ENCODE measurements around the gene SORCS1.

SORCS1 gene

DNA sequence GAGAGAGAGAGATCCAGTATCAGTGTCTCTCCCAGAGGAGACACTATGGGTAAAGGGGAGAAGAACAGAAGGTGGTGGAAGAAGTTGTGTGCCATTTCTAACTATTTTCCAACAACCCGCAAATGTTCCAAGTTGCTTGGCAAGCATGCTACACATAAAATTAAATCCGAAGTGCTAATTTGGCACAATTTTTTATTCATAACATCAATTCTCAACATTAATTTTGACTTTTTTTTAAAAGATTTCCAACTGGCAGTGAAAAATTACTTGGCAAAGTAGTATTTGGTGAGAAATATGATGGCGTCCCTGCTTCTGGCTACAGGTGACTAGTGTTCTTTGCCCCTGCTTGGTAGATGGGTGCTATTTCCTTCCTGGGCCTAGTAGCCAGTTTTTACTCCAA lies 622.0 kb downstream of the SORCS1 start:
- Histone ChIP-seq H3K9me3 (ENCODE audit: control insufficient read depth, insufficient read depth, low read length) (no peaks in the 10 kb centered on the region; the same call in 1 of the 2 replicates), H3K4me1 (ENCODE audit: insufficient read depth, low read length) (peaks cover 12% of the 10 kb centered on the region), H3K9ac (ENCODE audit: low read depth, low read length) (no peak overlapping the region), H3K36me3 (ENCODE audit: insufficient read depth, low read length) (no peaks in the 10 kb centered on the region)

DNA sequence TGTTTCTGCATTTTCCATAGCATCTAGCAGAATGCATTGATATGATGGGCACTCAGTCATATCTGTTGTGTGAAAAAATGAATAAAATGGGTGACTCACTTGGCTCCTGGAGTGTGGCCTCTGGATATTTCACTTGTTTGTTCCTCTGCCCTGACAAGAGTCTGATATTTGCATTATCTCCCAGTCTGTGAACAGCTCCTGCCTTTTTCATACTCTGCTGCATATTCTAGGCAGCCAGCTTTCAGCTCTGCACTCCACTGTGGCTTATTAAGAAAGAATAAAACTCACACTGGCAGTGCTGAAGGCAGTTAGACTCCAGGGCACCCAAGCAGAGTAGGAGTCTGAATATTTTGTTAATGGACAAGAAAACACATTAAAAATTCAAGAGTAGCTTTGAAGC lies 623.9 kb downstream of the SORCS1 start:
- Histone ChIP-seq H3K36me3 (ENCODE audit: insufficient read depth, low read length) (no peaks in the 10 kb centered on the region), H3K4me1 (ENCODE audit: insufficient read depth, low read length) (peaks cover 12% of the 10 kb centered on the region), H3K9ac (ENCODE audit: low read depth, low read length) (no peak overlapping the region), H3K9me3 (ENCODE audit: control insufficient read depth, insufficient read depth, low read length) (no peaks in the 10 kb centered on the region; the same call in 1 of the 2 replicates)

DNA sequence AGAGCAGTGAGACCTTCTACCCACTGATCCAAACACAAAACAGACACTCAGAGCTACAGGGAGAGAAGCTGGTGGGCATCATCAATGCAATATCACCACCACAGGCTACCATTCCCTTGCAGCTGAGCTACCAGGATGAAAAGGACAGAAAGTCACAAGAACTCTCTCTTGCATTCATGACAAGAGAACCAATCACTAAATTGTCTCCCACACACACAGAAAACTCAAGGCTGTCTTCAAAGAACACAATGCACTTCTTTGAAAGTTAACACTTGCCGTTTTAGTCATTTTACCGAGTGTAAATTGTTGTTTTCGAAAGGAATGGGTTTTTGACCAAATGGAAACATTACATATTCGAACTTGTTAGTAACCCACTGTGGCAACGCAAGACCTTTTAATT lies 626.6 kb downstream of the SORCS1 start:
- H3K4me1 ChIP-seq (ENCODE audit: insufficient read depth, low read length) = peaks cover 12% of the 10 kb centered on the region
- no peak overlapping the region for H3K9ac ChIP-seq (ENCODE audit: low read depth, low read length)
- no peaks in the 10 kb centered on the region for H3K36me3 ChIP-seq (ENCODE audit: insufficient read depth, low read length)
- H3K9me3 ChIP-seq (ENCODE audit: control insufficient read depth, insufficient read depth, low read length) = no peaks in the 10 kb centered on the region; the same call in 1 of the 2 replicates

DNA sequence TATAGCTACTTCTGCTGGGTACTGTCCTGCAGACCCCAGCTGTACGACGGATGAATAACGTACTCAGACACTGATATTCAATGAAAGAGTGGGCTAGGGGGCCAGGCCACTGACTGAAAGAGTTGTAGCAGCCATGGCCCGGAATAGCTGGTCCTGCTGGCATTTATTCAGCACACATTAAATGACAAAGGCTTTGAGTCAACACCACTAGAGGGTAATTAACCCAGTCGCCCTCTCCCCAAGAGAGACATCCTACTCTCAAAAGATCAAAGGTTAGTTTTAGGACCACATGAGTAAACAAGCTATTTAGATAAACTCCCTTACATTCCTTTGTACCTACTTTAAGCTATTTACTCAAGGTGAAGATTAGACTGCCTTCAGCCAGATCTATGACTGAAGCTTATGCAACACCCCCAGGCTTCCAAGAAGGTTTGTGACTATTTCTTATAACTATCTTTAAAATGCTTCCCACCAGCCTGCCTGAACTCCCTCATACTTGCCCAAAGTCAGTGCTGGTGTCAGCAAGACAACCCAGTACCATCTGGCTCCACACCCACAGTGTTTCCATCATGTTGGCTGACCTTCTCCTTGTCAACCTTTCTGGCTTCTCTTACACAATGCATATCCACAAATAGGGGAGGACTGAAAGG lies 629.1 kb downstream of the SORCS1 start:
- Histone ChIP-seq H3K9ac (ENCODE audit: low read depth, low read length) (no peak overlapping the region), H3K9me3 (ENCODE audit: control insufficient read depth, insufficient read depth, low read length) (no peaks in the 10 kb centered on the region; the same call in 1 of the 2 replicates), H3K4me1 (ENCODE audit: insufficient read depth, low read length) (no peaks in the 10 kb centered on the region), H3K36me3 (ENCODE audit: insufficient read depth, low read length) (no peaks in the 10 kb centered on the region)

DNA sequence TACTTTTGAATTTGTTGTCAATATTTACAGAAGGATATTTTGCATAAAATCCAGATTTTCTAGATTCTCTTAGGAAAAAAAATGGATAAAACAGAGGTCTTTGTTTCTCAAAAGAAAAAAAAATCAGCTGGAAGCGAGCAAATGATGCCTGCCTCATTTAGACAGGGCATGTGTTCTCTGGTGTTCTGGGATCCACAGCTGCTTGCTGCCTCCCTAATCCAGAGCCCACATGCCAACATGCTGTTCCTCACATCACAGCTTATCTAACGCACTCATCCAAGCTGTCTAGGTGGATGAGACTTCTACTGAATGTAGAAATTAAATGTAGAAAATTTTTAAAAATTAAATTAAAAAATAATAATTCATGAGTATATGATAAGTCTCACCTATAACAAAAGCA lies 630.1 kb downstream of the SORCS1 start:
- no peaks in the 10 kb centered on the region; the same call in 1 of the 2 replicates for H3K9me3 ChIP-seq (ENCODE audit: control insufficient read depth, insufficient read depth, low read length)
- H3K9ac ChIP-seq (ENCODE audit: low read depth, low read length) = no peak overlapping the region
- no peaks in the 10 kb centered on the region for H3K36me3 ChIP-seq (ENCODE audit: insufficient read depth, low read length)
- H3K4me1 ChIP-seq (ENCODE audit: insufficient read depth, low read length) = no peaks in the 10 kb centered on the region

DNA sequence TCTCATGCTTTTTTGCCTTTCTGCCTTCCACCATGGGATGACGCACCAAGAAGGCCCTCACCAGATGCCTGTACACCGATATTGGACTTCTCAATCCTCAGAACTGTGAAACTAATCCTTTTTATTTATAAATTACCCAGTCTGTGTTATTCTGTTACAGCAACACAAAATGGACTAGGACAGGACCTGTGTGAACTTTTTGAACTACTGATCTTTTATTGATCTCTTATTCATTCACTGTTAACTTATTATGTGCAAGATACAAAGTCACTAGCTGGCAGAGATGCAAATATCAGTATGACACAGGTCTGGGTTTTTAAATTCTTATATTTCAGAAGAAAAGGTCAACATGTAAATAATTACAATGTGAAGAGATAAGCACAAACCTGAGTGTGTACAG lies 635.8 kb downstream of the SORCS1 start:
- Histone ChIP-seq H3K9ac (ENCODE audit: low read depth, low read length) (no peak overlapping the region), H3K9me3 (ENCODE audit: control insufficient read depth, insufficient read depth, low read length) (no peaks in the 10 kb centered on the region; the same call in 1 of the 2 replicates), H3K4me1 (ENCODE audit: insufficient read depth, low read length) (no peaks in the 10 kb centered on the region), H3K36me3 (ENCODE audit: insufficient read depth, low read length) (no peaks in the 10 kb centered on the region)

DNA sequence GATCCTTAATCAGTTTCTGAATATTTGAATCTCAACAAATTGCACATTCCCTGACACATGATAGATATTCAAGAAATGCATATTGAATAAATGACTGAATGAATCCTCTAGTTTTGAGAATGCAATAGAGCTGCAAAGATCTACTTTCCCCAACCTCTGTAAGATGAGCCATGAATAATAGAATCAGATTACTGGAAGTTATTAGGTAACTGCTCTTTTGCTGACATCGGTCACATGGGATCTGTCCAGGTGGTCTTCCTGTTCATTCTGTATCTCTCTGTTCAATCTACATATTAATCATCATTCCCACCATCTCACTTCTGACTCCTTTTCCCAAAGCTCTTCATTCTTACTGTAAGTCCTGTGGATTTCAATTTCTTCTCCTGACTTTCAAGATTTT lies 638.7 kb downstream of the SORCS1 start:
- no peaks in the 10 kb centered on the region for H3K36me3 ChIP-seq (ENCODE audit: insufficient read depth, low read length)
- H3K9me3 ChIP-seq (ENCODE audit: control insufficient read depth, insufficient read depth, low read length) = no peaks in the 10 kb centered on the region; the same call in 1 of the 2 replicates
- H3K9ac ChIP-seq (ENCODE audit: low read depth, low read length) = no peak overlapping the region
- no peaks in the 10 kb centered on the region for H3K4me1 ChIP-seq (ENCODE audit: insufficient read depth, low read length)

Data from ES-I3 (cell line).